HPDE6-E6E7 (cell line): ENCODE results near the gene ACAN.

Source experiments
- DNase-seq: peaks from one replicate; pipeline ENCODE4 v3.0.0; 2011; ENCODE audit warnings: missing footprints; ENCODE audit errors: extremely low spot score

The ACAN gene

GRCh38 chr15:88803241-88803919 lies at the start of gene ACAN:
TSS of gene ACAN (plus strand) at chr15:88803436. CDS start at chr15:88836207, 32,771 bp downstream.
- no peak for DNase-seq

DNA sequence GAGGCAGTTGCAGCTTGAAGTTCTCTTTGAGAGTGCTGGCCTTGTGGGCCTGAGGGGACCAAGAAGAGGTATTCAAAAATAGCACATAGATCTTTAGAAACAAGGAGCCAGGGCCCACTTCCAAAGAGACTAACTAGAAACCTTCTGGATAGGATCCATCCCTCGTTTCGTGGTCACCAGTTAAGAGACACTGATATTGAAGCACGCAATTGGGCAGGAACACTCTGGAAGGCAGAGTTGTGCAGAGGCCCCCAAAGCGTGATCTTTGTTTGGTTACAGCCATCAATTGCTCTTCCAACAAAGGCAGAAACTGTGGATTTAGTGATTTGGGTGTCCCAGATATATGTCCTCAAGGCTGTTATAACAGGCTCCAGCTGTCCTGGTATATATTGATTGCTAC lies 46.7 kb upstream of the ACAN start:
- DNase-seq: no peak

GRCh38 chr15:88756921-88757320 lies 46.3 kb upstream of the ACAN start:
- DNase-seq: no peak

GRCh38 chr15:88759872-88760271 lies 43.4 kb upstream of the ACAN start:
- DNase-seq: no peak

DNA sequence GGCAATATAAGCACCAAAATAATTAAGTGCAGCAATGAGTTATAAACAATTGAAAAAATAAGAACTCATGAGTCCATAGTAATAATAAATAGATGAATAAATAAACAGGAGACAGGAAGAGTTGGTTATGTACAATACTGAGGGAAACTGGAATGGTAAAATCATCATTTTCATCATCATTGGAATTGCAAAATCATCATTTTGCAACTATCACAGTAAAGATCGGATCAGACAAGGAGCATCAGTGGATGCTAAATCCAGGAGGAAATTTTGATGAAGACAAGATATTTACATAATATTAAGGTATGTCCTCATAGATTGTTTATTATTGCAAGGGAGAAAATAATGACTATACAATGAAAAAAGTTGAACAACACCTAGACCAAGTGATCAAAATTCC lies 38.8 kb upstream of the ACAN start:
- DNase-seq: no peak

DNA sequence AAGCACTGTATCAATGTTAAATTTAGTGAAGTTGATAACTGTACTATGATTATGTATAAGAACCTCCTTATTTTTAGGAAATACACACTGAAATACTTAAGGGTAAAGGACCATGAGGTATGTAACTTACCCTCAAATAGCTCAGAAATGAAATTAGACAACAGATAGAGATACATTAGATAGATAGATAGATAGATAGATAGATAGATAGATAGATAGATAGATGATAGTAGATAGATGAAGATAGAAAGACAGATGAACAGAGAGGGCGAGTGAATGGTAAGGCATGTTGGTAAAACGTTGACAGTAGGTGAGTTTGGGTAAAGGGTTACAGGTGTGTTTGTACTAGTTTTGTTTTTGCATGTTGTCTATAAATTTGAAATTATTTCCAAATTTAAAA lies 38.0 kb upstream of the ACAN start:
- no peak for DNase-seq

DNA sequence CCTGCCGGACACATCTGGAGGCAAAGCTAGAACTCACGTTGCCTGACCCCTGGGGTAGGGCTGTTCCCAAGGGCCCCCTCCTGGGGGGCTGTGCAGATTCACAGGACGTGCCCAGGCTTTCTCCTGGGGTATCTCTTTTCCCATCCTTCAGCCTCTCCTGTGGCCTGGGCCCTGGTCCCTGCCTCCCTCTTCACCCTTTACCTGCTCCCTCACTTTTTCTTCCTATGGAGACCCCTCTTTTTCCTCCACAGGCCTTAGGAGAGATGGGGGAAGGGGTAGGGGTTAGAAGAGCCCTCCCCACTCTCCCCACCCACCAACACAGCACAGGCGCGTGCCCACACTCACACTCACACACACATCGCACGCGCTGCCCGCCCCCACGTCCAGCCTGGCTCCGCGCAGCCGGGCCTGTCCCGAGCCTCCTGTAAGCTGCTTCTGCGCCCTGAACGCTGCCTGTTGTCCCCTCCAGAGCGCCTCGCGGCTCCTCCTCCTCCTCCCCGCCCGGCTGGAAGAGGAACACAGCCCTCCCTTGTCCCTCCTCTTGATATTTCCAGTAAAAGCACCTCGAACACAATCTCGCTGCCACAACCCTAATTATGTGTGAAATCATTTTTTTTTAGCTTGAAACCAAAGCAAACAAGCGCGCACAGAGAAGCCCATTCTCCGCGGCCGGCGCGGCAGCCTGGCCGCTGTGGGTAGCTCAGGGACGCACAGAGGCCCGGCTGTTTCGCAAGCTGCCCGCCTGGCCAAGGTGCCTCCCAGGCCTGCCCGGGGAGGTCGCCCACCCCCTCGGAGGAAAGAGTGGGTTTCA lies 33.9 kb upstream of the ACAN start:
- no peak for DNase-seq

- DNase-seq: no peak
Observed at GRCh38 chr15:88775776-88776175, 27.5 kb upstream of the ACAN start.

DNA sequence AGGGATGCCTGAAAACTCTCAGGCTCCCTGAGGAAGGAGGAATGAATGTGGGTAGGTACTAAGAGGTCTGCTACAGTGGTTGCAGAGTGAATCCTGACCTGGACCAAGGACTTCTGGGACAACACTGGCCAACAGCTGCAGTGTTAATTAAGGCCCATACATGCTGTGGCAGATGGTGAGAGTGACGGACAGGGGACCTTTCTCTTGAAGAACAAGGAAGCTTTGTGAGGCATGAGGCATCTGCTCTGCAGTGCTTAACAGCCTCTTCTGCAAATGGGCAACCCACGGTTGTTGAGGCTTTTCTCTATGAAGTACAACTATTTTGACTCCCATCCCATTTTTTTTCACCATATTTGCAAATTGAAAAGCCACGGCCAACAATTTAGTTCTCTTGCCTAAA lies 26.6 kb upstream of the ACAN start:
- no peak for DNase-seq

- DNase-seq: no peak
Observed at GRCh38 chr15:88779944-88780343, 23.3 kb upstream of the ACAN start.

DNA sequence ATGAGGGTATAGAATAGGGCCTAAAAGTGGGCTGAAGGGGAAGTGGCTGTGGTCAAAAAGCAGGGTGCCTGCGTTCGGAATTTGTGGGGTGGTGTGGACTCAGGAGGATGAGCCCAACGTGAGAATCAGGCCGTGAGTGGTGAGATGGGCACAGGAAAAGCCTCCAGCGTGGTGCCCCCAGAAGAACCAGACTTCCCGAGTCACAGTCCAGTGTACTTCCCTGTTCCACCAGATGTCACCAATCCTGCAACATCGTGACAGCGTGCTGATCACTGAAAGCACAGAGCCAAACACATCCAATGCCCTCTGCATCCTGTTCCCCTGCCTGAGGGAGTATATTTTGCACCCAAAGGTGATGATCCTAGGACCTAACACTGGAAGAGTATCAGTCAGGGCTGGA lies 20.8 kb upstream of the ACAN start:
- DNase-seq: no peak

- no peak for DNase-seq
Observed at GRCh38 chr15:88785217-88785616, 18.0 kb upstream of the ACAN start.

- DNase-seq: no peak
Observed at GRCh38 chr15:88788036-88788435, 15.2 kb upstream of the ACAN start.

- DNase-seq: no peak
Observed at GRCh38 chr15:88788816-88789215, 14.4 kb upstream of the ACAN start.

DNA sequence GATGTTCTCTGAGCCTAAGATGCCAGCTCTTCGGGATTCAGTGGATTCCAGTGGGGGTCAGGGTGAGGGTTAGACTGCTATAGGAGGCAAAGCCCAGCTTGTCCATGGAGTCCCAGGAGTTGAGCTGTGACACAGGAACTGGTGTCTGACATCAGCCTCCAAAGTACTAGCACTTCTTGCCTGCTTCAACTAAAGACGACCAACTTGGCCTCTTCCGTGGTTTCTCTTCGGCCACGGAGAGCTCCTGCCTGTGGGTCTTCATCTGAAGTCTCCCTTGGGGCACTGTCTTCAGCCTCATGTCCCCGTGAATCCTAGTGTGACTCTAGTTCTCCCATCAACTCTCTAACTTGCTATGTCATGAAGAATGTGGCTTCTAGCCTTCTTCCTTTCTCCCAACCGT lies 12.8 kb upstream of the ACAN start:
- DNase-seq: no peak

GRCh38 chr15:88791637-88792036 lies 11.6 kb upstream of the ACAN start:
- no peak for DNase-seq

GRCh38 chr15:88792342-88793282 lies 10.6 kb upstream of the ACAN start:
- DNase-seq: no peak

DNA sequence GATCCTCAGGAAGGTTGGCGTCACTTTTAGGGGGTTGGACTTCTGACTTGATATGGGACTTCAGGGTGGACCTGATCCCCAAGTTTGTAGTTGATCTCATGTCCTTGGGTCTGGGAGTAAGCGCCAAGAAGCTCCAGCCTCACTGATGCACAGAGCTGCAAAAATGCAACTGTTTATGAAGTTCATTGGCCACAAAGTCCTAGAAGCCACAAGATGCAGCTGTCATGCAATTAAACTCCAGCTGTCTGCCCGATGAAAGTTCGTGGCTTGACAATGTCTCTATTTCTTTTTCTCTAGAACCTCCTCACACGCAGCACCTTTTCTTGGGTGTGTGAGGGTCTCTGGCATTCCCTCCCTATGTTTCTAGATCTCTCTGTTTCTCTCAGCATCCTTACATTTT lies 9.2 kb upstream of the ACAN start:
- DNase-seq: no peak

GRCh38 chr15:88797663-88798339 lies 5.4 kb upstream of the ACAN start:
- DNase-seq: no peak

DNA sequence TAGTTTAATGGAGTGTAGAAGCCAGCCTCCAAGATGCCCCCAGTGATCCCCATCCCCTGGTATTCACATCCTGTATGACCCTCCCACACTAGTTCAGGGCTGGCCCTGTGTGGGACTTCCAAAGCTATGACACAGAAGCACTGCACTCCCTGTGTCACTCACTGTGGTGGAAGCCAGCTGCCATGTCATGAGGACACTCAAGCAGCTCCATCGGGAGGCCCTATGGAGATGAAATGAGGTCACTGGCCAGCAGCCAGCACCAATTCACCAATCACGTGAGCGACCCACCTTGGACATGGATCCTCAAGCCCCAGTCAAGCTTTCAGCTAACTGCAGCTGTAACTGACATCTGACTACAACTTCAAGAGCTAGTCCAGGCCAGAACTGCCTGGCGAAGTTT lies 3.9 kb upstream of the ACAN start:
- no peak for DNase-seq

- peak; percentile 52 for DNase-seq
Observed at GRCh38 chr15:88800026-88800425, 3.2 kb upstream of the ACAN start.

- no peak for DNase-seq
Observed at GRCh38 chr15:88800738-88801137, 2.5 kb upstream of the ACAN start.
